Measurements from ENCODE around the gene RAD51B. TPM values are rescaled to one million over a fixed set of nuclear protein-coding genes. Genes with fewer than 3 reads are reported as not detected.
A peak's percentile ranks its signal among the peaks of the same experiment; 100 is the strongest.

RAD51B gene
- total and polyA plus RNA-seq, 2 of the 13 experiments (the other 11 are each of a cell fraction or from before 2014, with no cell fraction given): 7.0 to 9.5 TPM

GRCh38 chr14:67819563-67820421 is at the start of gene RAD51B (continued):
- TF ChIP-seq ZNF646 (CRISPR knock-in tag; IDR thresholded peaks at IDR 0.05) (no peak), LRRFIP1 (CRISPR knock-in tag; conservative IDR thresholded peaks at IDR 0.05) (no peak), SMARCE1 (IDR thresholded peaks at IDR 0.05; ENCODE audit: borderline replicate concordance) (no peak), KLF13 (CRISPR knock-in tag; IDR thresholded peaks at IDR 0.05) (0 out of 2 replicates have a peak, but pooled peaks have one; percentile 43), WIZ (CRISPR knock-in tag; IDR thresholded peaks at IDR 0.05) (no peak), ZNF414 (CRISPR knock-in tag; IDR thresholded peaks at IDR 0.05) (no peak), PRDM15 (CRISPR knock-in tag; IDR thresholded peaks at IDR 0.05) (no peak), ZNF639 (CRISPR knock-in tag; conservative IDR thresholded peaks at IDR 0.05) (no peak), FOXJ3 (CRISPR knock-in tag; IDR thresholded peaks at IDR 0.05; ENCODE audit: borderline replicate concordance) (no peak), GATA4 (IDR thresholded peaks at IDR 0.05; ENCODE audit: borderline replicate concordance, low read depth) (no peak), GABPB1 (CRISPR knock-in tag; IDR thresholded peaks at IDR 0.05) (peak; percentile 52; the same call in 1 of the 2 replicates), TGIF2 (CRISPR knock-in tag; IDR thresholded peaks at IDR 0.05) (no peak), KLF12 (CRISPR knock-in tag; IDR thresholded peaks at IDR 0.05; ENCODE audit: borderline replicate concordance) (no peak)

All from HepG2 (cell line).